HL-60 (cell line): ENCODE data around the gene ACTN1.

ENCODE experiments used
- DNase-seq, 2 experiments: peaks; one replicate each; pipeline ENCODE4 v3.0.0-alpha.2; 2010 to 2020; ENCODE audit warnings: low read depth in 1 of 2, low spot score in 1 of 2
- H3K27ac ChIP-seq: fragments of 250-450 bp; sonication (Bioruptor Pico); replicated peaks from 2 replicates; pipeline ENCODE4 v1.5.1; 2020; ENCODE audit warnings: mild to moderate bottlenecking, moderate library complexity
- H3K27me3 ChIP-seq: fragments of 250-450 bp; sonication (Bioruptor Pico); 2 replicates; pipeline ENCODE4 v1.5.1; 2021; ENCODE audit warnings: mild to moderate bottlenecking, moderate library complexity; ENCODE audit not compliant: insufficient read depth, poor library complexity, severe bottlenecking
- H3K4me3 ChIP-seq: replicated peaks from 2 replicates; pipeline ENCODE4 v1.5.1; 2011; ENCODE audit warnings: mild to moderate bottlenecking, control low read depth, low read length; ENCODE audit not compliant: insufficient read depth
- GABPA ChIP-seq: IDR thresholded peaks from 2 replicates; pipeline ENCODE4 v1.6.1; 2012; ENCODE audit warnings: low read depth
- POLR2AphosphoS5 ChIP-seq: IDR thresholded peaks from 2 replicates; pipeline ENCODE4 v1.6.1; 2012; ENCODE audit warnings: low read depth
- SPI1 ChIP-seq: IDR thresholded peaks from 2 replicates; pipeline ENCODE4 v1.6.1; 2012; ENCODE audit warnings: low read depth, mild to moderate bottlenecking, borderline replicate concordance
- TF ChIP-seq, protein P1 (sequence below): IDR thresholded peaks from 2 replicates; pipeline ENCODE4 v1.6.1; 2012; ENCODE audit warnings: low read depth; ENCODE audit not compliant: insufficient replicate concordance
- TF ChIP-seq, protein P2 (sequence below): IDR thresholded peaks from one replicate; pipeline ENCODE4 v1.5.1; 2011; ENCODE audit warnings: low read length, control low read depth, inconsistent platforms; ENCODE audit not compliant: insufficient read depth

Gene ACTN1

DNA sequence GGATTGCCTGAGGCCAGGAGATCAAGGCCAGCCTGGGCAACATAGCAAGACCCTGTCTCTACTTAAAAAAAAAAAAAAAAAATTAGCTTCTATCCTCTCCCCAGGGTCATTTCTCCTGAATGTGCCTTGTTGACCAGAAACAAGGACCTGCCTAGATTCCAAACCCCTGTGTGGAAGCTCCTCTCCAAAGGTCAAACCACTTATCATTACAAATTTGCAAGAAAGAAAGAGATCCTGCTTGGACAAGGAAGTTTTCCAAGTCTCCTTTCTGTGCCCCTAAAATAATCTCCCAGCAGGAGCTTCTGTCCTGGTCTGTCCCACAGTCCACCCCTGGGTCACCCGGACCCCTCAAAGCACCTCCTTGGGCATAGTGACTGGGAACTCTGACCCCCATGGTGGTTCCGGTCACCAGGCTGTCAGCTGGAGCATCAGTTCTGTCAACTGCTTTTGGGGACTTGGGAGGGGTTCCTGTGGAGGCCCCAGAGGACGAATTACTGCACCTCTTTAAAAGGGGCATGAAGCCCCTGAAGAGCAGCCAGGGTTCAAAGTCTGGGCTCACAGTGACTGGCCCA, 38.4 kb downstream of the ACTN1 start:
- no peak for DNase-seq
- TF ChIP-seq GABPA: no peak
- Histone ChIP-seq H3K4me3 (no peak overlapping the region), H3K27ac (no peak overlapping the region), H3K27me3 (no peaks in the 10 kb centered on the region)

DNA sequence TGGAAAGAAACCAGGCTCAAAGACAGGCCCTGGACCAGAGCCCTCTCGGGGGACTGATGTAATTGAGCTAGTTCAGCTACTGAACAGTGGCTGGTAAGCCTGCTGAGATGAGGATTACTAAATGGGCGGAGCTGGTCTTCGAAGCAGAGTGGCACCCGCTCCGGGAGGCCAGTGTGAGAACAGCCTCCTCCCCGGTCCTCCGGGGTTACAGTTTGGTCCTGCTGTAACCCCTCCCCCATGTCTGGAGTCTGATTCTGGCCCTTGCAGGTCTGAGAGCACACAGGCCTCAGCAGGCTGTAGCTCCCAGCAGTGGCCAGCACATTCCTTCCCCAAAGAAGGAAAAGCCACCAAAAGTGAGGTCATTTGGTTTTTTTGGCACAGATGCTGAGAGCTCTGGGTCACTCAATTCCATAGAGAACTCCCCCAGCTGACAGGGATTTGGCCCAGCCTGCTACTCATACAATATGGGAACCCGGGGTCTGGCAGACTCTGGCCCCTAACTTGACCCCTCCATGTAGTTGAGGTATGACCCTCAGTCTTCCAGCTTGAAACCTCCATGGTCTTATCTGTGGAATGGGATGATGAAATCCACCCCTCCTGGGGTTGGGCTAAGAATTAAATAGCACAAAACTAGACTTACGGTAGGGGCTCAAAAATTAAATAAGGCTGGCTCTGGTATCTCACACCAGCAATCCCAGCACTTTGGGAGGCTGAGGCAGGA, 39.0 kb downstream of the ACTN1 start:
- no peak for DNase-seq
- TF ChIP-seq, protein P1, sequence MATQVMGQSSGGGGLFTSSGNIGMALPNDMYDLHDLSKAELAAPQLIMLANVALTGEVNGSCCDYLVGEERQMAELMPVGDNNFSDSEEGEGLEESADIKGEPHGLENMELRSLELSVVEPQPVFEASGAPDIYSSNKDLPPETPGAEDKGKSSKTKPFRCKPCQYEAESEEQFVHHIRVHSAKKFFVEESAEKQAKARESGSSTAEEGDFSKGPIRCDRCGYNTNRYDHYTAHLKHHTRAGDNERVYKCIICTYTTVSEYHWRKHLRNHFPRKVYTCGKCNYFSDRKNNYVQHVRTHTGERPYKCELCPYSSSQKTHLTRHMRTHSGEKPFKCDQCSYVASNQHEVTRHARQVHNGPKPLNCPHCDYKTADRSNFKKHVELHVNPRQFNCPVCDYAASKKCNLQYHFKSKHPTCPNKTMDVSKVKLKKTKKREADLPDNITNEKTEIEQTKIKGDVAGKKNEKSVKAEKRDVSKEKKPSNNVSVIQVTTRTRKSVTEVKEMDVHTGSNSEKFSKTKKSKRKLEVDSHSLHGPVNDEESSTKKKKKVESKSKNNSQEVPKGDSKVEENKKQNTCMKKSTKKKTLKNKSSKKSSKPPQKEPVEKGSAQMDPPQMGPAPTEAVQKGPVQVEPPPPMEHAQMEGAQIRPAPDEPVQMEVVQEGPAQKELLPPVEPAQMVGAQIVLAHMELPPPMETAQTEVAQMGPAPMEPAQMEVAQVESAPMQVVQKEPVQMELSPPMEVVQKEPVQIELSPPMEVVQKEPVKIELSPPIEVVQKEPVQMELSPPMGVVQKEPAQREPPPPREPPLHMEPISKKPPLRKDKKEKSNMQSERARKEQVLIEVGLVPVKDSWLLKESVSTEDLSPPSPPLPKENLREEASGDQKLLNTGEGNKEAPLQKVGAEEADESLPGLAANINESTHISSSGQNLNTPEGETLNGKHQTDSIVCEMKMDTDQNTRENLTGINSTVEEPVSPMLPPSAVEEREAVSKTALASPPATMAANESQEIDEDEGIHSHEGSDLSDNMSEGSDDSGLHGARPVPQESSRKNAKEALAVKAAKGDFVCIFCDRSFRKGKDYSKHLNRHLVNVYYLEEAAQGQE: no peak
- TF ChIP-seq POLR2AphosphoS5 (no peak), GABPA (no peak), SPI1 (no peak)
- TF ChIP-seq, protein P2, sequence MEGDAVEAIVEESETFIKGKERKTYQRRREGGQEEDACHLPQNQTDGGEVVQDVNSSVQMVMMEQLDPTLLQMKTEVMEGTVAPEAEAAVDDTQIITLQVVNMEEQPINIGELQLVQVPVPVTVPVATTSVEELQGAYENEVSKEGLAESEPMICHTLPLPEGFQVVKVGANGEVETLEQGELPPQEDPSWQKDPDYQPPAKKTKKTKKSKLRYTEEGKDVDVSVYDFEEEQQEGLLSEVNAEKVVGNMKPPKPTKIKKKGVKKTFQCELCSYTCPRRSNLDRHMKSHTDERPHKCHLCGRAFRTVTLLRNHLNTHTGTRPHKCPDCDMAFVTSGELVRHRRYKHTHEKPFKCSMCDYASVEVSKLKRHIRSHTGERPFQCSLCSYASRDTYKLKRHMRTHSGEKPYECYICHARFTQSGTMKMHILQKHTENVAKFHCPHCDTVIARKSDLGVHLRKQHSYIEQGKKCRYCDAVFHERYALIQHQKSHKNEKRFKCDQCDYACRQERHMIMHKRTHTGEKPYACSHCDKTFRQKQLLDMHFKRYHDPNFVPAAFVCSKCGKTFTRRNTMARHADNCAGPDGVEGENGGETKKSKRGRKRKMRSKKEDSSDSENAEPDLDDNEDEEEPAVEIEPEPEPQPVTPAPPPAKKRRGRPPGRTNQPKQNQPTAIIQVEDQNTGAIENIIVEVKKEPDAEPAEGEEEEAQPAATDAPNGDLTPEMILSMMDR: no peak
- Histone ChIP-seq H3K27me3 (no peaks in the 10 kb centered on the region), H3K4me3 (no peak overlapping the region), H3K27ac (no peak overlapping the region)

DNA sequence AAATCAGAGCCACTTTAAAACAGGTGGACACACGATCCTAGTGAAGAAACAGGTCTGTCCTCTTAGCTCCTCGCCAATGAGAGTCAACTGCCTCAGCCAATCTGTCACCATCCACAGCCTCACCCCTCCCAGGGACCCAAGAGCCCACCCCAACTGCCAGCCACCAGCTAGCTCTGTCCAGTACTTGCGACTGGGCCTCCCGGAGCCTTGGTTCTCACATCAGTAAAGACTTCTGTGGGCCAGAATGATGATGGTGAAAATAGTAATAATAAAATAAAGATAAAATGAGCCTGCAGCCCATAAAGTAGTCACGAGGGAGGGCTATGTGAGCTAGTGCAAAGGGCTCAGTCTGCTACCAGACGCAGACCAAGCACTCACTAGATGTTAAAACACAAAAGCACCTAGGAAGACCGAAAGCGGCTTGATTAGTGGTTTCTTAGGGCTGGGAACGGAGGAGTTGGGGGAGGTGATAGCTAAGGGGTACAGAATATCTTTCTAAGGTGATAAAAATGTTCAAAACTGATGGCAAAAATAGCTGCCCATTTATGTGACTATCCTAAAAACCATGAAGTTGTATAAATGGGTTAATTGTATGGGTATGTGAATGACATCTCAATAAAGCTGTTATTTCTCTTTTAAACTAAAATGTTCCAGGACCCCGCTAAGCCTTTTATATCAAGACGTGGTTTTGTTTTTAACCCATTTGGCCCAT, 39.8 kb downstream of the ACTN1 start:
- Histone ChIP-seq H3K27ac (no peak overlapping the region), H3K4me3 (no peak overlapping the region), H3K27me3 (no peaks in the 10 kb centered on the region)
- TF ChIP-seq SPI1: no peak
- TF ChIP-seq, protein P1: no peak
- no peak for DNase-seq

DNA sequence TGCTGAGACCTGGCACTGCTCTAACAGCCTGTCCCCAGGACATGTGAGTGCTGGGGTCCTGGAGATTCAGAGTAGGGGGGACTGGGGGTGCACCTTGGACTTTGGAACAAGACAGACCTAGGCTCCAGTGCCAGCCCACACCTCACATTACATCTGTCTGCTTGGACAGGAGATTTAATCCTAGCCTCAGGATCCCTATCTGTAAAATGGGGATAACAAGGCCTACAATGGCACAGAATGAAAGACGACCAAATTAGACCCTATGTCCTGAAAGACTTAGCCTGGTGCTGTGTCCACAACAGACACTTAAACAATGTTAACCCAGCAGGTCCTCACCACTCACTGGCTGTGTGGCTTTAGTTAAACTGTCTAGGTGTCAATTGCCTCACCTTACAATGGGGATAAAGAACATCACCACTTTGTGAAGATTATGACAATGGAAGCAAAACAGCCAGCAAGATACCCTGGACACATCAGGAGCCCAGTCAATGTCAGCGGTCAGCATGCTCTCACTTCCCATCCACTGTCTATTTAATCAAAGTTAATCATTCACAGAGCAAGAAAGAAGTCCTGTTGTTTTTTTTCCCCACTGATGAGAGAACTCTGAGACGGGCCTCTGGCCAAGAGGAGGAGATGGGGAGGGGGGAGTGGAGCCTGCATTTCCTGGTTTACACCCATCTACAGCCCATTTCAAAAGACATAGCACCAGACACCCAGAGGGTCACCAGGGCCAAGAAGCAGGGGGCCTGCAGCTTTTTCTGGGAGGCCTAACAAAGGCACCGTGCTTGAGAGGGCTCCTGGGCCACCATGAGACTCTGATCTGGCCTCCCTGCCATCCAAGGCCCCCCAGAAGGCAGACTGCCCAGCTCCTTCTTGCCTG, 40.6 kb downstream of the ACTN1 start:
- Histone ChIP-seq H3K4me3 (no peak overlapping the region), H3K27me3 (no peaks in the 10 kb centered on the region), H3K27ac (no peak overlapping the region)
- TF ChIP-seq, protein P2: no peak
- TF ChIP-seq SPI1 (no peak), POLR2AphosphoS5 (no peak), GABPA (no peak)
- TF ChIP-seq, protein P1: no peak
- no peak for DNase-seq
